GM19043 (cell line): ENCODE results near the gene PTPN5.
A peak's percentile ranks its signal among the peaks of the same experiment; 100 is the strongest.

Source experiments
- ATAC-seq: cut with Tn5 transposase; IDR thresholded peaks from one replicate; pipeline ENCODE4 v1.9.1; 2021; ENCODE audit warnings: low read depth; ENCODE audit not compliant: unreplicated experiment

PTPN5 gene

DNA sequence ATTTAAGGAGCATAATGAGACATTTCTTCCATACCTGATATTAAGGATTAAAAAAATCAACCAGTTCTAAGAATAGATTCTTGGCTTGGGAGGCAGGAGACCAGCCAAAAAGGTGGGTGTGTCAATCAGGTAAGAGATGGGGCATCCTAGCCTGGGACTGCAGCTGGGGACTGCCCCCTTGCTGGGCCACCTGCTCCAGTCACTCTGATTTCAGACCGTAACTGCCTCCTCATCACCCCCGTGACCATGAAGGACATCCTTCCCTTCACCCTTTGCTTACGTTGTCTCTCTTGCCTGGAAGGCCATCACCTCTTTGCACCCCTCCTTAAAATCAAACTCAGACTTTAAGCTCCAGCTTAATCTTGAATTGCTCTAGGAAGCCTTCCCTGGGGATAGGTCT, 17.9 kb downstream of the PTPN5 start:
- ATAC-seq, result no peak

DNA sequence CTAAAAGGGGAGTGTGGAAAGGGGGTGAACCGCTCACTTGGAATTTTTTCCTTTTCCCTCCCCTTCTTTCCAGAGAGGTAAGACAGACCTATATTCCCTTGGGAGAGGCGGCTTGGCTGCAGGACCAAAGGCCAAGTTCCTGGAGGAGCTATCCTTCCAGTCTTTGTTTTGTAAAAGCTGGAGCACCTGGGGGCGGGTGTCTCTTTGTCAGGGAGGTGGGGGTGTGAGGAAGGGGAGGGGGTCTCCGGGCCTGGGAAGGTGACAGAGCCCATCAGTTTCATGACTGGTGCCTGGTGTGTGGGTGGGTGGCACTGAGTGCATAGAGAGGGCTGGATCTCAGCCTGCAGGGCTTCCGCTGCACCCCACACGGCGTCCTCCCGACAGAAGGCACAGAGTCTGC, 18.5 kb downstream of the PTPN5 start:
- no peak for ATAC-seq

DNA sequence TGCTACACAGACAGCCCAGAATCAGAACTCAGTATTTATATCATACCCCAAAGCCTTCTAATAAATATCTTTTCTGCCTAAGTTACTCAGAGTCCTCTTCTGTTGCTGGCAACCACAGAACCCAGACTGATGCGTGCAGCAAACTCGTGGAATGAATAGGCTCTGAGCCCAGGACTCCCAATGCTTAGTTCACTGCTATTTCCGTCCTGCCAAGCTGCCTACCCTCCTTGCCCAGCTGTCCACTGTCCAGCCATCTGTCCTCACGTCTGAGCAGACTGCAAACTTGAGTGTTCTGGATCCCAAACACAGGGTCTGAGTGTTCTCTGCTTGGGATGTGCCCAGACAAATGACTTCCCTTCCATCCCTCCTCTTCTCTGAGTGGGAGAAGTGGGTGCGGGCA, 19.4 kb downstream of the PTPN5 start:
- ATAC-seq, result no peak

DNA sequence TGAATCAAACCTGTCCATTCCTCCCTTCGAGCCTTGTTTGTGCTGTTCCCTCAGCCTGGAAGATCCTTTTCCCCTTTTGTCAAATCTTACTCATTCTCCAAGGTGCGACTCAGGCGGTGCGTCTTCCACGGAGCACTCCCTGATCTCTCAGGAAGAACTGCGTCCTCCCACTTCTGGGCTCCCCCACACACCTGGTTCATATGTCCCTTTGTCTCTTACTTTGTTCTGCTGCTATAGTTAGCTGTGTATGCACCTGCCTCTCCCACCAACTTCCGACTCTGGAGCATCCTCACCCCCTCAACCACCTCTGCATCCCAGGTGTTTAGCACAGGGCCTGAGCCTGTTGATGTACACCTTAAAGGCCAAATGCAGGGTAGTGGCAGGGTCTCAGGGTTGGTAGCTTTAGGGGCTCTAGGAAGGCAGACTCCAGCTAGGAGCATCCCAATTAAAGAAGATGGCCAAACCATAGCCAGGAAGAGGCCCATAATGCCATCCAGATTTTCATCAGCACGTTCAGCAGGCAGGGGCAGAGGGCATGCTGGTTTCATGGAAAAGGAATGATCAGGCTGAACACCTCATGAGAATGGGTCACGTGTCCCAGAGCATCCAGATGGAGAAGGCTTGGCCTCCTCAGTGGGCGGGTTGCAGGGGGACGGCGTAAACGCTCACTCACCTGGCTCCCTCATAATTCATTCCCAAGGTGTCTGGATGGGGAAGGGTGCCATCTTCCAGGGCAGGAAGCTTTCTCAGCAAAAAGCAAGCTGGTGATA, 20.1 kb downstream of the PTPN5 start:
- no peak for ATAC-seq

DNA sequence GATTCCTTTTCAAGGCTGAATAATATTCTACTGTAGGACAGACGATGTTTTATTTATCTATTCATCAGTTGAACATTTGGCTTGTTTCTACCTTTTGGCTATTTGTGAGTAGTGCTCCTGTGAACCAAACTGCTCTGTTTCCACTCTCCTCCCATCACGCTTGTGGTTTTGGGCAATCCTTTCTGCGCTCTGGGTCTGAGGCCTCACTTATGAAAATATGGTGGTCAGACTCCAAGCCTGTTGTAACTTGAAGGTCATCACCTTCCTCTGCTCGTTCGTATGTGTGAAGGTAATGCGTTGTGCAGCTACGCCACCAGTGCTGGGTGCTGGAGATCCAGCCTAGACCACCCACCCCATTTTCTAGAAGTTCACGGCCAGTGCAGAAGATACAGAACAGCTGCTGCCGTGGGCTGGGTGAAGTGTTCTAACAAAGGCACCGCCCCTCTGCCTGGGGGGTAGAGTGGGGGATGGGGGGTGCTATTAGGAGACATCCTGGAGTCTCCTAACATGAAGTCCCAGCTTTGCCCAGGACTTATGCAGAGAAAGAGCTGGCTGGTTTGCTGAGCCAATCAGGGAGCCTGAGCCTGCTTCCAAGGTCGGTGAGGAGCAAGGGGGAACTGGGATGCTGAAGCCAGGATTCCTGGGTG, 21.0 kb downstream of the PTPN5 start:
- ATAC-seq, result no peak

DNA sequence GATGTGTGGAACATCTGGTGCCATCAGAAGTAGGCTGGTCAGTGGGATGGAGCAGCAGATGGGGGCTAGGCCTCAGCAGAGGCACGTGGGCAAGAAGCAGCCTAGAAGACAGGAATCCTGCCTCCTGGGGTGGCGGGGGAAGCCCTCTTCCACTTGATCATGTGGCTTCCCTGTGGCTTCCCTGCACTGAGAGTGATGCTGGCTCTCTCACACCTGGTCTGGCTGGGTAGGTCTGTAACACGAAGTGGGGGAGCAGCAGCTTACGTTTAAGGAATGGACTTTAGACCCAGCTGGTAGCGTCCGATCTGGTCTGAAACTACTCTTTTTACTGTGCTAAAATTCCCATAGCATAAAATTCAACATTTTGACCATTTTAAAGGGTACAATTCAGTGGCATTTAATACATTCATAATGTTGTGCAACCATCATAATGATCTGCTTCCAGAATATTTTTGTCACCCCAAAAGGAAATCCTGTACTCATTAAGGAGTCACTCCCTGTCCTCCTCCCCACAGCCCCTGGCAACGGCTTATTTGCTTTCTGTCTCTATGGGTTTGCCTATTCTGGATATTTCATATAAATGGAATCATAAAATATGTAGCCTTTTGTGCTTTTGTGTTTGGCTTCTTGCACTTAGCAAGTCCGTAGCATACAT, 21.7 kb downstream of the PTPN5 start:
- ATAC-seq, result no peak

DNA sequence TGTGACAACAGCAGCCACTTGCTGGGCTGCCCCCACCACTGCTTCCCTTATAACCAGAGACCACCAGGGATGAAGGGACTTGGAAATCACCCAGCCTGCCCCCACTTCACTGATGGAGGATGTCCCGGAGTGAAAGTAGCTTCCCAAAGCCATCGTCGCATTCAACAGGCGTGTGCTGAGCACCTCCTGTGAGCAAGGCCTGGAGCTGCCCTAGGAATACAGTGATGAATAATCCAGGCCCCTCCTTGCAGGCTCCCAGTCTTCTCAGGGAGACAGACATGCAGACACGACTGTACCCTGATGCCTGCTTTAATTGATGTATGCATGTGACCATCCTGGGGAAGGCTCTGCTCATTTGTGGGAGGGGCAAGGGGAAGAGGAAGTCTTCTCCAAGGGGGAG, 22.6 kb downstream of the PTPN5 start:
- ATAC-seq, result no peak

DNA sequence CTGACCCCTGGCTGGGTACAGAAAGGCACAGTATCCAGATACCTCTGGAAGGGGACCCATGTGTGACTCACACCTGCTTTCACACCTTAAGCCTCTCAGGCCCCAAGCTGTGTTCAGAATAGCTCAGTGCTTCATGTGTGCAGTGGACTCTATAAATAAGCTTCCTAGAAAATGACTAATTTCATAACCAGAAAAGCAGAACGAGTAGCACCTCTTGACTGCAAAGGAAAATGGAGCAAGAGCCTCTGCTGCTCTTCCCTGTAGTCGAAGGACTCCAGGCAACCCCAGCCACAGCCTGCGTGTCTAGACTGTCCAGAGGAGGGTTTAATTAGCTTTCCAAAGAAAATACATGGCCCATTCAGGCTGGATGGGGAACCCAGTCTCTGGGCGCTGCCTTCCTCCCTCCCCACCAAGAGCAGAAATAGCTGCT, 23.1 kb downstream of the PTPN5 start:
- peak; percentile 93 for ATAC-seq

DNA sequence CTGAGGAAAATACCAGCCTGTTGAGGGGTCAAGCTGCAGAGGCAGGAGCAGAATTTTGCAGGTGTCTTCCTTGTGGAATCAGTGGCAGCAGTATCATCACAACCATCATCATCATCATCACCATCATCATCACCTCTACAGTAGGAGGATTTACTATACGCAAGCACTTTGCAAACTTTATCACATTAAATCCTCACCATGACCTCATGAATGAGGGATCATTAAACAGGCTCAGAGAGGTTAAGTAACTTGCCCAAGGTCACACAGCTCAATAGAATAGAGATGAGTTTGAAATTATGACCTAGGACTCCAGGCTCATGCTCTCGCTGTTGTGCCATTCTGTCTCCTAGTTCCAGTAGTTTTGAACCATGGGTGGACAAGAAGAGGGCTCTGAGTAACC, 25.6 kb downstream of the PTPN5 start:
- no peak for ATAC-seq

DNA sequence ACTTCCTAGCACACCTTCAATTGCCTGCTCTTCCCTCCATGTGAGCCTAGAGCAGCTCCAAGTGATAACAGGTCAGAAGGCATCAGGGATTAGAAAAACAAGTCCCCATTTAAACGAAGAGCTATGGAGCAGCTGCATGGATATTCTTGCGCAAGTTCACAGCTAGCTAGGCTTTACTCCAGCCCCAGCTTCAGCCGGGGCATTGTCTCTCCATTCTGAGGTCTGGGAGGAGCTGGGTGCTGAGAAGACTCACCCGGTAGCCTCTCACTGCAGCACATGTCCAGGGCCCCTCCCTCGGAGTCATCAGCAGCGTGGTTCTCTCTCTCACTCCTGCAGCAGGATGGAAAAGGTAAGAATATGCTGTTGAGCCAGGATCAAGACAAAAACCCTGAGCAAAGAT, 26.0 kb downstream of the PTPN5 start:
- ATAC-seq, result no peak

DNA sequence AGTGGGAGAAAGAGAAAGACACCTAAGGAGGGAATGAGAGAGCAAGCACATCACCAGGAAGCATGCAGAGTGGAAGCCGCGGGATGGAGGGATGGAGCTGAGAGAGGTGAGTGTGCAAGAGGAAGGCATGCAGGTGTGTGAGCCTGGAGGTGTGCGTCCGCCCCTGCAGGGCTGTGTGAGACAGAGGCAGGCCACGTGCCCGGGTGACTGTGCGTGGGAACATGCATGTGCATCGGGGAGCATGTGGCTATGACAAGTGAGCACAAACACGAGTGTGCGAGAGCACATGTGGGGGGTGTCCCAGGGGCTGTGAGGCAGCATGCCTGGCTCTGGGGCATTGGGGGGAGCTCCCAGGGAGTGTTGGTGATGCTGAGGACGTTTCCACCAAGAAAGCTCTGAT, 29.9 kb downstream of the PTPN5 start:
- ATAC-seq, result no peak

DNA sequence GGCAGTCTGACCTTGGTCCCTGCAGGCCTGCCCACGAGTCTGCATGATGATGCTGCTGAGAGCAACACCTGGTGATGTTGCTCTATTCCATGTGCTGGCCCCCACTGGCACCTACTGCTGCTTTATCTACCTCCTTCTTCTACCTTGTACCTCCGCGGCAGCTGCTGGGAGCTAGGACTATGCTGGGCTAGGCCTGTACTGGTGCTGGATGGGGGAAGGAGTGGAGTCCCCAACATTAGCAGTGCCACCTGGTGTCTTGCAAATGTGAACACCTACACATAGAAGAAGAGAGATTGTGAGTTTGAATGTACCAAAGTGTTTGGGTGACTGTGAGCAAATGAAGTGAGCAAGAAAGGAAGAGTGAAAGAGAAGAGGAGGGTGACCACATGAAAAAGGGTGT, 30.5 kb downstream of the PTPN5 start:
- no peak for ATAC-seq

DNA sequence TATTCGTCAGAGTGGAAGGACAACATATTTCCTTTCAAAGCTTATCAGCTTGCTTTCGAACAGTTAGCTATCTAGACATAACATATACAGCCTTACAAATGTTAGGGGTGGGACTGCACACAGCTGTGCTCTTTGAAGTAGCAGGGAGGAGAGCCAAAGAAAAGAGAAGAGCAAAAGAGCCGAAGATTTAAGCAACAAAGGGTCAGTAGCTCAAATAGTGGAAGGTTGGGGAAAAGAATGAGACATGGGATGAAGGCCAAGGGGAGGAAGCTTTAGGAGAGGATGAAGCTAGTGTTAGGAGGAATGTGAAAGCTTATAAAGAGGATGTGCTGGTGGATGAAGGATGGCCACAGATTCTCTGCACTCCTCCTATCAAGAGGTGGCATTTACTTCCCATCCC, 33.8 kb downstream of the PTPN5 start:
- ATAC-seq, result no peak

DNA sequence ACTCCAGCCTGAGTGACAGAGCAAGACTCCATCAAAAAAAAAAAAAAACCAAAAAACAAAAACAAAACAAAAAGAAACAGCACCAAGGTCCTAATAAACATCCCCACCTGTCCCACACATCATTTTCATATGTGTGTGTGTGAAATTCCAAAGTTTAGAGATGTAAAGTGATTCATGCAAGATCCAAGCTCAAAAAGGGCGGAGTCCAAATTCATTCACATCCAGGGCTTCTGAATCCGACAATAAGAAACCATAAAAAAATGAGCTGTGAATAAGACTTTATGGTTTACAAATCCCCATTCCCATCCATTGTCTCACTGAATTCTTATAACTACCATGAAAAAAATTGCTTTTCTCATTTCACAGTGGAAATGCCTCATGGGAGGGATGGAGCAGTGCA, 34.7 kb downstream of the PTPN5 start:
- no peak for ATAC-seq

DNA sequence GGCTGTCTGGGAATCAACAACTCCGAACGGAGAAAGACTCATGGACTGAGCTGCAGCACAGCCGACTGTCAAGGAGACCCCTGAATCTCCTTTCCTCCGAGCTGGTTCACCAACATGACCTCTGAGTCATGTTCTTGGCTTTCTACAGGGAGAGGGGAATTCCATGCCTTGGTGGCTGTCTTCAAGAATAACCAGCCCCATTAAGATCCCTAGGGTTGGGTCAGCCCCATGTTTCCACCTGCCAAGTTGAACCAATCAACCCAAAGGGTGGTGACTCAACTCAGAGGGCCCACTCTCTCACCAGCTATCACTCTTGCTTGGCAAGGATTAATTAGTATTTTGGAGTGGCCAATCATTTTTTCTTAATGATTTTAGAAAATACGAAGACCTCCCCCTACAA, 37.3 kb downstream of the PTPN5 start:
- no peak for ATAC-seq

DNA sequence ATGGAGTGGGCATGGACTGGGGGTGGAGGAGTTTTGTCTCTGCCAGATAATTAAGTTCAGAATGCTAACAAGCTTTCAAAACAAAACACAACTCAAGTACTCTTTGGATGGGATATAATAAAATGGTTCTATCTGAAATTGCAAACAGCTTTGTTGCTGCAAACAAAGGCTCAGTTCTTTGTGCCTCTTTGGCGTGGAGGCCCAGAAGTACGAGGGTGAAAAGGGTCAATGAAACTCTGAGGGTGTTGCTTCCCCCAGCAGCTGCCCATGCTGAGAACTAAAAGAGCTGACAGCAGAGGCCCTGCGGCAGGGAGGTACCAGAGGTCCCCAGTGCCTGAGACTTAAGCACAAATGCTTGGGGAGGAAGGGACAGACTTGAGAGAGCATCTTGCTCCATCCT, 39.1 kb downstream of the PTPN5 start:
- no peak for ATAC-seq

DNA sequence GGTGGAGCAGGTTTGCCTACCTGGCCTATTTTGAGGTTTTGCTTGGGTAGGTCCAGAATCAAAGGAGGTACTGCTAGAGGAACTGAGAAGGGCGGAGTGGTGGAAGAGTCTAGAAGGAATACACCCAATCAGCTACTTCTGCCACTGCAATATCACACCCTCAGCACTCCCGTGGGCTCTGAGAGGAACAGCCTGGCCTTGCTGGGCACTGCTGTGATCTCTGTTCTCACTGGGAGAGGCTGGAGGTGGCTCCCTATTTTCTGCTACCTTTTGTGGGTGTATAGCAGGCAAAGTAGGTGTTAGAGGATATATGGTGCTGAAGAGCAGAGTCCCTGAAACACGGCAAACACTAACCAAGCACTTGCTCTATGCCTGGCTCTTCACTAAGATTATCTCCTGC, 40.7 kb downstream of the PTPN5 start:
- ATAC-seq, result no peak

DNA sequence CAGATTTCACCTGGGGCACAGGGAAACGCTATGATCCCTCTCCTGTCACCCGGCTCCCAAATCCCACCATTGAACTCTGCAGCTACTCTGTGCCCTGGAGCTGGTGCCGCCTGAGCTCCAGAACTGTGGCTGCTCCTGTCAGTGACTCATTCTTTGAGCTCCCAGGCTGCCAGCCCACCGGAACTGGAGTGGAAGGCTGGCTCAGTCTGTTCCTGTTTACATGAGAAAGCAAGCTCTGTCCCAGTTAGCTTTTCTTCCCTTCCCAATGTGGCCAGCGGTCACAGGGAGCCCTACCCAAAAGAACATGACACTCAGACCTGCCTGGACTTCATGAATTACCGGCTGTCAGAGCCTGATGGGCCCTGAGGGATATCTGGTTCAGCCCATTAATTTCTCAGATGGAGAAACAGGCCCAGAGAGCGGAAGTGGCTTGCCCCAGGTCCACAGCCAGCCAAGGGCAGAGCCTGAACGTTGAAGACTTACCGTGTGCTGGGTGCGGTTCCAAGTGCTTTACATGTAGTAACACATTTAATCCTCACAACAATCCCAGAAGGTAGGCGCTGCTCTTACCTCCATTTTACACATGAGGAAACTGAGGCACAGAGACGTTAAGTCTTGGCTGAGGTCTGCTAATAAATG, 41.8 kb downstream of the PTPN5 start:
- no peak for ATAC-seq

DNA sequence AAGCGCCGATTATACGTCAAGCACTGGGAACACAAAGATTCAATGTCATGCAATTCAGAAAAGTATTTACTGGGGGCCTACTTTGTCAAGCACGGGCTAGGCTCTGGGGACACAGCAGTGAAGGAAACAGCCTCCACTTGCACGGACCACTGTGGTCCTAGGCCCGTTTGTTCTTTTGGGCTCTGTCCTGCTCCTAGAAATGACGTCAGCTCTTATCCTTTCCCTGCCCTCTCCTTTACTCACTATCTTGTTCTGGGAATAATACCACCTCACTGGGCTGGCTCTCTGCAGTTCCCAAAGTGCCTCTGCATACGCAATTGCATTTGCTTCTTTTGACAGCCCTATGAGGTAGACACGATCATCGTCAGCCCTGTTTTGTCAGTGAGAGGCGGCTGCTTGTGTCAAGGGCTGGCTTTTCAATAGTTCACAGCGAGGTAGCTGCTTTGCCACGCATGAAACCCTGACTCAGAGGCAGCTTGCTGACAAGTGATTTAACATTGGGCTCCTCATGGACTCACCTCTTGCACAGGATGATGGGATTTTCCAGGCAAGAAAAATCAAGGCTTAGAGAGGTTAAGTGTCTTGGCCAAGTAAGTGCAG, 42.7 kb downstream of the PTPN5 start:
- no peak for ATAC-seq

DNA sequence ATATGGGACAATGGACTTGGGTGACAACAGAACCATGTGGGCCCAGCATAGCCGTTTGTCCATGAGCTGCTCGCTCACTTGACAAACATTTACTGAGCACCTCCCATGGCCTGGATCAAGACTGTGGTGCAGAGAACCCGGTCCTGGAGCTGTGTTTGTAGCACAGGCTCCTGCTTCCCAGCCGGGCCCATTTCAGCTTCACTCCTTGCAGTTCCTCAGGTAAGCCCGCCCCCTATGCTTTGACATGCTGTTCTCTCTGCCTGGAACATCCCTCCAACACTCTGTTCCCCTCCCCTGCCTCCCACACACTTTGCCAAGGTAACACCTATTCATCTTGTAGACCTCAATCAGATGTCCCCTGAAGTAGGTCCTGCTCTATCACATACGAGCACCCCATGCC, 46.3 kb downstream of the PTPN5 start:
- no peak for ATAC-seq

DNA sequence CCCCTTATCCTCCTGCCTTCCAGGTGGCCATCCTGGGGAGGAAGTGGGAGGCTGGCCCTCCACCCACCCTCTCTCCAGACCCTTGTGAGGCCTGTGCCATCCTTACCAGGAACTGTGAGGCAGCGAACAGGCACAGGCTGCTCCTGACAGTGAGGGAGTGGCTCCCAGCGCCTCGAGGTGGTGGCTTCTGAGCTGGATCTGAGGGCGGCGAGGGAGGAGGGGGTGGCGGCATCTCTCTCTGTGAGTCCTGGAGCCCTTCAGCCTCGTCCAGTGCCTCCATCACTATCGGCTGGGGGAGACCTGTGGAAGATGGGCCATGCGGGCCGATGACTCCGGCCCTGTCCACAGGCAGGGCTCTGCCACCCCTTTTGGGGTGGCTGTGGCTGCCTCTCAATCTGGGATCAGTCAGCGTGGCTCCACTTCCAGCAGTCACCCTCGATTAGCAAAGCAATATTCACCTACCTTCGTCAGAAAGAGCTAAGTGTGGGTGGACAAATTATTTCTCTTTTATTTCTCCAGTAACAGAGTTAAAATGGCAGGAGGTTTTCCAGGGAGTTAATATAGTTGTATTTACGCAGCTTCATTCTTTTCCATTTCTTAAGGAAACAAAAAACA, 47.6 kb downstream of the PTPN5 start:
- no peak for ATAC-seq
